LNCAP (cell line): Measurements from ENCODE around the gene NTRK3.

ENCODE experiments used
- TF ChIP-seq, protein P1 (sequence below): fragments of 450-650 bp; IDR thresholded peaks from 2 replicates; pipeline ENCODE4 v1.5.1; 2017; ENCODE audit warnings: mild to moderate bottlenecking

The NTRK3 gene

DNA sequence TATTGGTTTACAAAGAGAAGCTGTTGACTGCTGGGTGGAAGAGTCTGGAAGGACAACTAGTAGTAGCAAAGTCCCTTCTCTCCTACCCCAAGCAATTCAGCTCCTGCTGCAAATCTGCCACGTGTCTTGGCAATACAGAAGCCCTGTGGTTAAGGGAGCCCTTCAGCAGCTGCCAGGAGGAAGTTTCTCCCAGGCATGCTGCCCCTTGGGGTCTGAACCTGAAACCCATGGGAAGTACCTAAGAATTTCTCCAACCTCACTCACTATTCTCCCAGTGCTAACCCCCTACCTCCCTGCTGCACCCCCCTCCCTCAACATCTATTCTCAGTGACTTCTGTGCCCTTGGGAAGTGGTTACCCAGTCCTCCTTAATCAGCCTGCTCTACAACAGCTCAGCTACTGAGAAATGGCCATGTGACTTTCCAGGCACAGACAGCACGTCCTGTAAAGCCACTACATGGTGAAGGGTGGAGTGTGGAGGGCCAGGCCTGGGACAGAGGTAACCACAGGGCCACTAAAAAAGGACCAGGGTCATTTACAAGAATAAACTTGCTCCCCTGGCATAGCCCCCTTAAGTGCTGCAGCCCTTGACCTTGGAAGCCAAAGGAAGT is 316.6 kb downstream of the NTRK3 start:
- TF ChIP-seq, protein P1, sequence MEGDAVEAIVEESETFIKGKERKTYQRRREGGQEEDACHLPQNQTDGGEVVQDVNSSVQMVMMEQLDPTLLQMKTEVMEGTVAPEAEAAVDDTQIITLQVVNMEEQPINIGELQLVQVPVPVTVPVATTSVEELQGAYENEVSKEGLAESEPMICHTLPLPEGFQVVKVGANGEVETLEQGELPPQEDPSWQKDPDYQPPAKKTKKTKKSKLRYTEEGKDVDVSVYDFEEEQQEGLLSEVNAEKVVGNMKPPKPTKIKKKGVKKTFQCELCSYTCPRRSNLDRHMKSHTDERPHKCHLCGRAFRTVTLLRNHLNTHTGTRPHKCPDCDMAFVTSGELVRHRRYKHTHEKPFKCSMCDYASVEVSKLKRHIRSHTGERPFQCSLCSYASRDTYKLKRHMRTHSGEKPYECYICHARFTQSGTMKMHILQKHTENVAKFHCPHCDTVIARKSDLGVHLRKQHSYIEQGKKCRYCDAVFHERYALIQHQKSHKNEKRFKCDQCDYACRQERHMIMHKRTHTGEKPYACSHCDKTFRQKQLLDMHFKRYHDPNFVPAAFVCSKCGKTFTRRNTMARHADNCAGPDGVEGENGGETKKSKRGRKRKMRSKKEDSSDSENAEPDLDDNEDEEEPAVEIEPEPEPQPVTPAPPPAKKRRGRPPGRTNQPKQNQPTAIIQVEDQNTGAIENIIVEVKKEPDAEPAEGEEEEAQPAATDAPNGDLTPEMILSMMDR: no peak

DNA sequence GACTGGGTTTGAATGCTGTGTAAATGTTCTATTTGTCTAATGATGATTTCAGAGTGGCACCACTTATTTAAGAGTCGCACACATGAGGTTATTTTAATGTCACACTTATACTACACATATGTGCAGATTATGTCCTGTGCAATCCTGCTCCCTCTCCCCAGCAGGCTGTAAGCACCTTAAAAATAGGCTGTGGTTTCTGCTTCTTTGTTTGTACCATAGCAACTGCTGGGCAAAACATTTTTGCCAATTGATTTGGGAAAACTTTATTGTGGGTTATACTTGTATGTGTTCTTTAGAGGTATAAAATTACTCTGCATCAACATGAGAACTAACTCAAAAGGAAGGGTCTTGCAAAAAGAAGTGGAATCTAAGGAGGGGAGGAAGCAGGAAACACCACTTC is 318.5 kb downstream of the NTRK3 start:
- TF ChIP-seq, protein P1: no peak

- TF ChIP-seq, protein P1: no peak
These were observed 321.0 kb downstream of the NTRK3 start for GRCh38 chr15:87935583-87935982.

DNA sequence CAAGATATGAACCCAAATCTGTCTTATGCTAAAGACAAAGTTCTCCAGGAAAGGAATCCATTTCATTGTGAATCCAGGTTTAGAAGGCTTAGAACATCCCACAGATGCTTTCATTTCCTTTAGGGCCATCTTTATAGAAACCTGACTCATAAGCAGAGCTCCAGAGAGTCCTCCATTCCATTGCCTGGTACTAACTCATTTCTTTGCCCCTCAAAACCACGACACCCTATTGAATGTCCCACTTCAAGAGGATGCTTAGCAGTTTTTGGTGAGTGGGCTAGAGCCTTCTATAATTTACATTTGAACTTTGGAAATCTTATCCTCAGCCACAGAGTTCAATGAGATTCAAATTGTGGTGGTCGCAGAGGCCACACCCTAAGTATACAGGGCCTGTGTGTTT is 325.0 kb downstream of the NTRK3 start:
- TF ChIP-seq, protein P1: no peak

GRCh38 chr15:87930457-87930856 is 326.1 kb downstream of the NTRK3 start:
- TF ChIP-seq, protein P1: no peak

DNA sequence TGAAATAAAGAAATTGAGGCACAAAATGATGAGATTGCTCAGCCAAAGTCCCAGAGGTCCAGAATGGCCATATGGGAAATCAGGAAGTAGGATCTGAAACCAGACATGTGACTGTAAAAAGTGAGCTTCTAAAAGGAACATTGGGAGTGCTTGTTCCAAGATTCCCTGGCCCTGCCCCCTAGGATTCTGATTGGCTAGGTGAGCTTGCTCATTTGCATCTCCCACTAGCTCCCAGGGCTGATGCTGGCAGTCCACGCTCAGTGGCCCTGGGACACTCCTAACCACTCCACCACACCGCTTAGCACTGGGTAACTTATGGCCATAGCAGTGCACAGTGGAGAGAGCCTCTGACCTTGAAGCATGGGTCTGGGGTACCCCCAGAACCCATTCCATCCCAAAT is 326.7 kb downstream of the NTRK3 start:
- TF ChIP-seq, protein P1: no peak

DNA sequence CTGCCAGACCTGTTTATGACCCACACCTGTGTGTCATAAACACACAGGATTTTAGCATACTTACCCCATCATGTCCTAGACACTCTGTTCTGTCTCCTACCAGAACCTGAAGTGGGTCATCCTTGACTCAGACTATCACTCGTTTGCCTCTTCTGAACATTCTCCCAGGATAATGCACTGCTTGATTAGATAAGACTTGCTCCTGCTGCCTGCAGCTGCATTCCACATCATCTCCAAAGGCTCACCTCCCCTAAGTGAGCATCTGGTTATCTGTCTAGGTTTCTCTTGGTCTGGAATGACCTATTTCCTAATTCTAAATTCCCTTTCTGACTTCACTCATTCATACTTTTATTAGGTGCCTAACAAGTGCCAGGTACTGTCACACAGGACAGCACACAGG is 332.1 kb downstream of the NTRK3 start:
- TF ChIP-seq, protein P1: no peak

DNA sequence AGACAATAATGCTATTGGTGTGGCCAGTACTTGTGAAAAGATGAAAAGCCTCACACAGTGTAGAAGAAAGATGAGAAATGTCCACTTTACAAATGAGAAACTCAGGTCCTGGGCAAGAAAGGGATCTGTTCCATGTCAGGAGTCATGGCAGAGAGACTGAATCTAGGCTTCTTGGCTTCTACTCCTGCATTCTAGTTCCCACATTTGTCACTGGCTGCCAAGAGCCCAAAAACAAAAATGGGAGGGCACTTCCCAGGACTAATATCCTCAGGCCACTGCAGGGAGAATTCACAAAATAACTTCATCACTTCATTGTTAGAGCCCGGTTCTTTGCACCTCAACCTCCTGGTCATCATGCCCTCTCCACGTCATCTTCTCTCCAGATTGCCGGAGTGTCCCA is 337.5 kb downstream of the NTRK3 start:
- TF ChIP-seq, protein P1: no peak
